Skeletal muscle cell (primary cell): Measurements from ENCODE around the gene STK11.

ENCODE experiments used
- DNase-seq: peaks from one replicate; pipeline ENCODE4 v3.0.0-alpha.2; 2010; ENCODE audit warnings: low read depth
- H3K4me3 ChIP-seq: 2 replicates; pipeline ENCODE4 v1.5.1; 2011; ENCODE audit warnings: low read depth, mild to moderate bottlenecking, control low read depth, low read length, moderate library complexity

Gene STK11

GRCh38 chr19:1256646-1257474 is 51.3 kb downstream of the STK11 start:
- no peak overlapping the region for H3K4me3 ChIP-seq
- no peak for DNase-seq

- no peak for DNase-seq
- H3K4me3 ChIP-seq = no peak overlapping the region
Measured at GRCh38 chr19:1257475-1258162, 52.0 kb downstream of the STK11 start.

GRCh38 chr19:1258163-1258492 is 52.5 kb downstream of the STK11 start:
- DNase-seq = no peak
- H3K4me3 ChIP-seq = no peak overlapping the region

GRCh38 chr19:1258707-1259205 is 53.2 kb downstream of the STK11 start:
- no peak overlapping the region for H3K4me3 ChIP-seq
- no peak for DNase-seq

- no peak for DNase-seq
- no peak overlapping the region for H3K4me3 ChIP-seq
Measured at GRCh38 chr19:1259206-1259875, 53.8 kb downstream of the STK11 start.

- peak overlapping the region; percentile 27 for H3K4me3 ChIP-seq
- DNase-seq = no peak
Measured at GRCh38 chr19:1259876-1260748, 54.5 kb downstream of the STK11 start.

GRCh38 chr19:1260749-1261537 is 55.4 kb downstream of the STK11 start:
- peak; percentile 84 for DNase-seq
- H3K4me3 ChIP-seq = peak overlapping the region; percentile 69

GRCh38 chr19:1261538-1261797 is 55.9 kb downstream of the STK11 start:
- no peak for DNase-seq
- peak overlapping the region; percentile 69 for H3K4me3 ChIP-seq

- DNase-seq = no peak
- H3K4me3 ChIP-seq = peak overlapping the region; percentile 69
Measured at GRCh38 chr19:1261798-1262622, 56.4 kb downstream of the STK11 start.

GRCh38 chr19:1262623-1263123 is 57.1 kb downstream of the STK11 start:
- peak overlapping the region; percentile 69 for H3K4me3 ChIP-seq
- DNase-seq = no peak

GRCh38 chr19:1263188-1263587 is 57.6 kb downstream of the STK11 start:
- no peak overlapping the region for H3K4me3 ChIP-seq
- DNase-seq = no peak

GRCh38 chr19:1264801-1265614 is 59.4 kb downstream of the STK11 start:
- peak; percentile 54 for DNase-seq
- H3K4me3 ChIP-seq = no peak overlapping the region

- peak overlapping the region; percentile 56 for H3K4me3 ChIP-seq
- peak; percentile 66 for DNase-seq
Measured at GRCh38 chr19:1265615-1266128, 60.1 kb downstream of the STK11 start.

- peak overlapping the region; percentile 56 for H3K4me3 ChIP-seq
- DNase-seq = no peak
Measured at GRCh38 chr19:1266129-1266915, 60.7 kb downstream of the STK11 start.

GRCh38 chr19:1266916-1267476 is 61.4 kb downstream of the STK11 start:
- H3K4me3 ChIP-seq = peak overlapping the region; percentile 56
- DNase-seq = no peak
